ENCODE results near the gene FOXP3. TPM values are rescaled to one million over a fixed set of nuclear protein-coding genes. Genes with fewer than 3 reads are reported as not detected.

Gene FOXP3
- total RNA-seq, 1 donor from 2014 or later, result not detected

GRCh38 chrX:49273181-49273727, 8.7 kb upstream of the FOXP3 start:
- intact Hi-C loops (cut with micrococcal nuclease), result no loop called here
- no peak overlapping the region for H3K27ac ChIP-seq (replicated peaks)
- H3K4me1 ChIP-seq, result peaks cover 50% of the 10 kb centered on the region
- no peaks in the 10 kb centered on the region for H3K9me3 ChIP-seq (replicated peaks)
- no peaks in the 10 kb centered on the region for H3K36me3 ChIP-seq
- no peaks in the 10 kb centered on the region for H3K27me3 ChIP-seq (ENCODE audit: low read depth)
- no peak overlapping the region for H3K4me3 ChIP-seq
- DNase-seq, result no peak
- TF ChIP-seq CTCF (IDR thresholded peaks at IDR 0.05; ENCODE audit: borderline replicate concordance), result no peak

GRCh38 chrX:49272421-49272820, 7.9 kb upstream of the FOXP3 start:
- DNase-seq, result no peak
- intact Hi-C loops (cut with micrococcal nuclease), result no loop called here
- H3K27ac ChIP-seq (replicated peaks), result no peak overlapping the region
- no peaks in the 10 kb centered on the region for H3K27me3 ChIP-seq (ENCODE audit: low read depth)
- H3K4me1 ChIP-seq, result peaks cover 42% of the 10 kb centered on the region
- H3K4me3 ChIP-seq, result peak overlapping the region; percentile 82
- no peaks in the 10 kb centered on the region for H3K9me3 ChIP-seq (replicated peaks)
- TF ChIP-seq CTCF (IDR thresholded peaks at IDR 0.05; ENCODE audit: borderline replicate concordance), result no peak
- no peaks in the 10 kb centered on the region for H3K36me3 ChIP-seq

GRCh38 chrX:49271341-49271740, 6.8 kb upstream of the FOXP3 start:
- peak overlapping the region; percentile 95 for H3K27ac ChIP-seq (replicated peaks)
- DNase-seq, result no peak
- H3K4me1 ChIP-seq, result peaks cover 37% of the 10 kb centered on the region
- no peaks in the 10 kb centered on the region for H3K36me3 ChIP-seq
- intact Hi-C loops (cut with micrococcal nuclease), result no loop called here
- no peak for TF ChIP-seq CTCF (IDR thresholded peaks at IDR 0.05; ENCODE audit: borderline replicate concordance)
- H3K9me3 ChIP-seq (replicated peaks), result no peaks in the 10 kb centered on the region
- no peaks in the 10 kb centered on the region for H3K27me3 ChIP-seq (ENCODE audit: low read depth)
- peak overlapping the region; percentile 82 for H3K4me3 ChIP-seq

- Histone ChIP-seq H3K27ac (replicated peaks) (peak overlapping the region; percentile 95), H3K36me3 (no peaks in the 10 kb centered on the region), H3K27me3 (ENCODE audit: low read depth) (no peaks in the 10 kb centered on the region), H3K4me3 (peak overlapping the region; percentile 82), H3K4me1 (peaks cover 37% of the 10 kb centered on the region), H3K9me3 (replicated peaks) (no peaks in the 10 kb centered on the region)
- intact Hi-C loops (cut with micrococcal nuclease), result no loop called here
- TF ChIP-seq CTCF (IDR thresholded peaks at IDR 0.05; ENCODE audit: borderline replicate concordance), result no peak
- DNase-seq, result no peak
These were observed 5.9 kb upstream of the FOXP3 start for GRCh38 chrX:49270249-49270921.

GRCh38 chrX:49269767-49270248, 5.3 kb upstream of the FOXP3 start, which contains the start of gene PPP1R3F:
Gene PPP1R3F (plus strand): TSS chrX:49269793. CDS start chrX:49269870, 77 bp downstream.
- Histone ChIP-seq H3K36me3 (no peaks in the 10 kb centered on the region), H3K27me3 (ENCODE audit: low read depth) (no peaks in the 10 kb centered on the region), H3K27ac (replicated peaks) (peak within 1 kb of the TSS; percentile 95), H3K4me3 (peak within 1 kb of the TSS; percentile 82), H3K9me3 (replicated peaks) (no peaks in the 10 kb centered on the region), H3K4me1 (peaks cover 37% of the 10 kb centered on the region)
- DNase-seq, result no peak
- intact Hi-C loops (cut with micrococcal nuclease), result no loop called here
- TF ChIP-seq CTCF (IDR thresholded peaks at IDR 0.05; ENCODE audit: borderline replicate concordance), result no peak
